Fibroblast of villous mesenchyme (primary cell): ENCODE results near the gene CD81. TPM values are rescaled to one million over a fixed set of nuclear protein-coding genes. Genes with fewer than 3 reads are reported as not detected.

Experiments used
- DNase-seq: peaks from one replicate; pipeline ENCODE4 v3.0.0-alpha.2; 2010; ENCODE audit warnings: low read depth
- H3K4me3 ChIP-seq: 2 replicates; pipeline ENCODE4 v1.5.1; 2011; ENCODE audit warnings: low read depth, mild to moderate bottlenecking, low read length
- total RNA-seq: library from RNA; depleted of rRNA; stranded (reverse); fragments of >200 nt; gene quantifications from 2 replicates; pipeline ENCODE4 v1.2.3, GENCODE V29; 2012
- TF ChIP-seq, protein P1 (sequence below): IDR thresholded peaks from 2 replicates; pipeline ENCODE4 v1.5.1; 2012; ENCODE audit warnings: low read depth, mild to moderate bottlenecking, low read length; ENCODE audit not compliant: insufficient read depth

Gene CD81
- total RNA-seq, 1 donor = 257 TPM

- peak; percentile 67 for DNase-seq
- H3K4me3 ChIP-seq = no peak overlapping the region
- TF ChIP-seq, protein P1, sequence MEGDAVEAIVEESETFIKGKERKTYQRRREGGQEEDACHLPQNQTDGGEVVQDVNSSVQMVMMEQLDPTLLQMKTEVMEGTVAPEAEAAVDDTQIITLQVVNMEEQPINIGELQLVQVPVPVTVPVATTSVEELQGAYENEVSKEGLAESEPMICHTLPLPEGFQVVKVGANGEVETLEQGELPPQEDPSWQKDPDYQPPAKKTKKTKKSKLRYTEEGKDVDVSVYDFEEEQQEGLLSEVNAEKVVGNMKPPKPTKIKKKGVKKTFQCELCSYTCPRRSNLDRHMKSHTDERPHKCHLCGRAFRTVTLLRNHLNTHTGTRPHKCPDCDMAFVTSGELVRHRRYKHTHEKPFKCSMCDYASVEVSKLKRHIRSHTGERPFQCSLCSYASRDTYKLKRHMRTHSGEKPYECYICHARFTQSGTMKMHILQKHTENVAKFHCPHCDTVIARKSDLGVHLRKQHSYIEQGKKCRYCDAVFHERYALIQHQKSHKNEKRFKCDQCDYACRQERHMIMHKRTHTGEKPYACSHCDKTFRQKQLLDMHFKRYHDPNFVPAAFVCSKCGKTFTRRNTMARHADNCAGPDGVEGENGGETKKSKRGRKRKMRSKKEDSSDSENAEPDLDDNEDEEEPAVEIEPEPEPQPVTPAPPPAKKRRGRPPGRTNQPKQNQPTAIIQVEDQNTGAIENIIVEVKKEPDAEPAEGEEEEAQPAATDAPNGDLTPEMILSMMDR = no peak
These were observed 6.1 kb downstream of the CD81 start for GRCh38 chr11:2382936-2383851.

DNA sequence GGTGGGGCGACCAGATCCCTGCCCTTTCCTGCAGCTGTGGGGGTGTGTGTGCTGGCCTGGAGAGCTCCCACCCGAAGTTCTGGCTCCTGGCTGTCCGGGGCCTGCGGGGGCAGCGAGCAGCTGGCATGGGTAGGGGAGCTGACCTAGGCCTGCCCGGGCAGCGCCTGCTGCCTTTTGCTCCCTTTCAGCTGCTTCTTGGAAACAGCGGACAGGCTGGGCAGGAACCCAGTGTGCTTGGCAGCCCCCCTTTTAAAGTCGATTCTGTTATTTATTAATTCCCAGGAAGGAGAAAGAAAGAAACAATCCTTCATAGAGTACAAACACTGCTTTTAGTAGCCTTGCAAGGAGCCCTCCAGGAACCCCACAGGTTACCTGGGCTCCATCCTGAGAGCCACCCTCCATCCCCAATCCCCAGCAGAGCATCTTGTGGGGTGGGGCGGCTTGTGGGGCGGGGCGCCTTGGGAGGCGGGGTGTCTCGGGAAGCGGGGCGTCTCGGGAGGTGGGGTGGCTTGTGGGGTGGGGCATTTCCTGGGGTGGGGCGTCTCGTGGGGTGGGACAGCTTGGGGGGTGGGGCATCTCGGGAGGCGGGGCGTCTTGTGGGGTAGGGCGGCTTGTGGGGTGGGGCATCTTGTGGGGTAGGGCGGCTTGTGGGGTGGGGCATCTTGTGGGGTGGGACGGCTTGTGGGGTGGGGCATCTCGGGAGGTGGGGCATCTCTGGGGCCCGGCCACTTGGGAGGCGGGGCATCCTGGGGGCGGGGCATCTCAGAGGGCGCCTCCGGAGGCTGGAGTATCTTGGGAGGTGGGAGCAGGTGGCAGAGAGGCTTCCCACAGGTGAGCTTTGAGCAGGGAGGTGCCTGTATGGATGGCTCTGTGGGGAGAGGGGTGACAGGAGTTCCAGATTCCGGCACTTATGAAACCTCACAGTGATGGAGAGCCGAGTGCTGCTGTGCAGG lies 7.0 kb downstream of the CD81 start:
- no peak overlapping the region for H3K4me3 ChIP-seq
- TF ChIP-seq, protein P1 = no peak
- DNase-seq = no peak

DNA sequence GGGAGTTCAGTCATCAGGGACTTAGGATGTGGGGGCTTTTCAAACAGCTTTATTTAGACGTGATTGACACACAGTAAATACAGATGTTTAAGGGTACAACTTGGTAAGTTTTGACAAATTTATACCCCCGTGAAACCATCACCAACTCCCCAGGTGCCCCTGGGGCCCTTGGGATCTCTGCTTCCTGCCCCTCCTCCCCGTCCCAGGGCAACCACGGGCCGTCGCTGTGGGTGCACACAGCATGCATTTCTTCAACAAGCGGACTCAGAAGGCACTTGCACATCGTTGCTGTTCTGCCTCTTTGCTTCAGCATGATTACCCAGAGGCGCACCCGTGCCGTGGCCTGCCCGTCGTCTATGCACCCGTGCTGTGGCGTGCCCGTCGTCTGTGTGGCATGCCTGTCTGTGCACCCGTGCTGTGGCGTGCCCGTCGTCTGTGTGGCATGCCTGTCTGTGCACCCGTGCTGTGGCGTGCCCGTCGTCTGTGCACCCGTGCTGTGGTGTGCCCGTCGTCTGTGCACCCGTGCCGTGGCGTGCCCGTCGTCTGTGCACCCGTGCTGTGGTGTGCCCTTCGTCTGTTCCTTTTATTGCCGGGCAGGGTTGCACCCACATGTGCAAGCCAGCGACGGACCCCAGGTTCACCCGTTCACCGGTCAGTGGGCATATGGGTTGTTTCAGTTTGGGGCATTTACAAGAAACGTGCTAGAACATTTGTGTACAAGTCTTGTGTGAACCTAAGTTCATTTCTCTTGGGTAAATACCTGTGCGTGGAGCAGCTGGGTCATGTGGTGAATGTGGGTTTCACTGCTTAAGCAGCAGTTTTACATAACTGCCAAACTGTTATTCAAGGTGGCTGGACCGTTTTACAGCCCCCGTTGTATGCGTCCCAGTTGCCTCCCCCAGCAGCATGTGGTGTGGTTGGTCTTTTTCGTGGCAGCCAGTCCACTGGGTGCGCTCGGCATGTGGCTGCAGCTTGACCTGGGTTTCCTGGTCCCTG lies 8.3 kb downstream of the CD81 start:
- no peak for DNase-seq
- no peak overlapping the region for H3K4me3 ChIP-seq
- TF ChIP-seq, protein P1 = no peak

DNA sequence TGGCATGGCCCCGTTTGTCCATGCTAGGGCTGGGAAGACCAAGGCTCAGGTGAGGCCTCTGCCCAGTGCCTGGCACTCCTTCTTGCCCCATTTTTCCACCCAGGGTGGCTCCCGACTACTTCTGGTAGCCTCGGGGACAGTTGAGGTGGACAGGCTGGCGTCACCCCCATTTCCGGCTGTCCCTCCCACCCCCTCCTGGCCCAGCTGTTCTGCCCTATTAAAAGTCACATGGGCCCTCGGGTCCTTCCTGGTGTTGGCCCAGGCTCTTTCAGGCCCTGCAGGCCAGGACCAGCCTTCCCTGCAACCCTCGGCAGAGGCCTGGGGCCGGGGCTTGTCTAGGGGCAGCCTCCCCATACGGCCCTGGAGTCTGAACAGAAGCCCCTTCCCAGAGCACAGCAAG lies 9.5 kb downstream of the CD81 start:
- DNase-seq = no peak
- TF ChIP-seq, protein P1 = no peak
- no peak overlapping the region for H3K4me3 ChIP-seq

- H3K4me3 ChIP-seq = no peak overlapping the region
- DNase-seq = peak; percentile 51
- TF ChIP-seq, protein P1 = no peak
These were observed 10.3 kb downstream of the CD81 start for GRCh38 chr11:2387266-2387987.
